Psoas muscle (tissue), 8 donors: ENCODE measurements around the gene CARD16. TPM values are rescaled to one million over a fixed set of nuclear protein-coding genes. Genes with fewer than 3 reads are reported as not detected.

Experiments used
- ATAC-seq, 4 donors: fragments of 200-7000 bp; cut with Tn5 transposase; one replicate each; pipeline ENCODE4 v1.9.1; 2020; ENCODE audit warnings: moderate library complexity in 3 of 4, mild to moderate bottlenecking in 2 of 4
- DNase-seq, 2 donors: peaks; one replicate each; pipeline ENCODE4 v3.0.0-alpha.2; 2020
- H3K27ac ChIP-seq: fragments of 200-600 bp; one replicate; pipeline ENCODE4 v1.8.0; 2022
- H3K27me3 ChIP-seq, 3 donors: fragments of 200-600 bp in 1 of 3; one replicate each; pipeline versions ENCODE4 v1.6.1 to v1.8.0; 2013 to 2022; ENCODE audit warnings: low read length in 2 of 3, mild to moderate bottlenecking in 2 of 3, moderate library complexity in 1 of 3; ENCODE audit not compliant: insufficient read depth in 3 of 3
- H3K36me3 ChIP-seq, 2 donors: fragments of 200-600 bp in 1 of 2; one replicate each; pipeline versions ENCODE4 v1.6.1 to v1.8.0; 2013 to 2022; ENCODE audit warnings: low read depth in 1 of 2, mild to moderate bottlenecking in 1 of 2, moderate library complexity in 1 of 2; ENCODE audit not compliant: insufficient read depth in 1 of 2
- H3K4me1 ChIP-seq: fragments of 200-600 bp; one replicate; pipeline ENCODE4 v1.8.0; 2022
- H3K4me3 ChIP-seq: fragments of 200-600 bp; one replicate; pipeline ENCODE4 v1.8.0; 2022; ENCODE audit warnings: mild to moderate bottlenecking
- H3K9me3 ChIP-seq: fragments of 200-600 bp; one replicate; pipeline ENCODE4 v1.8.0; 2022
- CTCF ChIP-seq: fragments of 200-600 bp; IDR thresholded peaks from one replicate; pipeline ENCODE4 v1.8.0; 2022; ENCODE audit warnings: antibody characterized with exemption
- WGBS, 3 donors: extraction: QIAGEN DNeasy Blood & Tissue Kit; methylation state at CpG; one replicate each; pipeline versions ENCODE4 v1.1.6 to v1.1.7; 2013; 5-methylcytosine and 5-hydroxymethylcytosine counted together
- intact Hi-C, 2 donors: fragments of 100-400 bp; cut with DNase I; formaldehyde crosslinking; loops; one replicate each; pipeline versions ENCODE4 v1.11.0 to v1.14.2; 2022
- polyA plus RNA-seq, 3 donors: library from polyadenylated mRNA; stranded (reverse); fragments of 200-250 nt; gene quantifications; one replicate each; pipeline ENCODE4 v1.2.3, GENCODE V29; 2013
- total RNA-seq, 4 donors: library from RNA; stranded (reverse); fragmentation: NEBNext Ultra II Directional in 2 of 4; extraction: Animal tissue kit (Norgen Biotek cat#: 25700) in 2 of 4; gene quantifications; one replicate each; pipeline versions ENCODE4 v1.2.1 to v1.2.4, GENCODE V29; 2021 to 2023
- donor health status: healthy with polysubstance abuse.
- donor health status: DM: no; HTN: no; CAD: no; lungs with moderate emphysema.
- donor health status: Bipolar disorder and iron deficiency.
- donor health status: healthy.
- donor health status: DM: yes; HTN: yes; CAD: no.
- donor health status: DM: no; HTN: no; CAD: no.
- donor health status: DM: no; HTN: no; CAD: no.
- donor health status: DM: yes; HTN: yes; CAD: no.

CARD16 gene
- total and polyA plus RNA-seq, 7 donors, result 2.5 to 6.9 (median 4.6) TPM

- WGBS, 3 donors, result 89 to 100% (median 100%) methylated on average over 1 of the region's 1 CpG
- Histone ChIP-seq H3K4me1 (no peaks in the 10 kb centered on the region), H3K27ac (no peak overlapping the region), H3K9me3 (no peaks in the 10 kb centered on the region), H3K4me3 (no peak overlapping the region), H3K27me3 (no peaks in the 10 kb centered on the region), H3K36me3 (no peaks in the 10 kb centered on the region)
- DNase-seq (no peak), ATAC-seq (no peak)
- intact Hi-C loops, result no loop called here
- no peak for TF ChIP-seq CTCF
Observed at GRCh38 chr11:105056446-105056845, 11.3 kb upstream of the CARD16 start.

- Histone ChIP-seq H3K4me3 (no peak overlapping the region), H3K27me3 (no peaks in the 10 kb centered on the region), H3K4me1 (no peaks in the 10 kb centered on the region), H3K27ac (no peak overlapping the region), H3K36me3 (no peaks in the 10 kb centered on the region), H3K9me3 (no peaks in the 10 kb centered on the region)
- TF ChIP-seq CTCF, result no peak
- ATAC-seq (no peak), DNase-seq (no peak)
- intact Hi-C loops, result no loop called here
- 49 to 96% (median 67%) methylated on average over 2 of the region's 2 CpGs for WGBS, 3 donors
Observed at GRCh38 chr11:105054723-105055493, 9.8 kb upstream of the CARD16 start.

- WGBS, 3 donors, result 72 to 74% (median 73%) methylated on average over 3 of the region's 3 CpGs
- intact Hi-C loops, result no loop called here
- no peaks in the 10 kb centered on the region for H3K36me3 ChIP-seq
- ATAC-seq, result no peak
- no peaks in the 10 kb centered on the region for H3K27me3 ChIP-seq
- H3K27ac ChIP-seq, result no peak overlapping the region
- DNase-seq, result no peak
- TF ChIP-seq CTCF, result no peak
- no peaks in the 10 kb centered on the region for H3K9me3 ChIP-seq
- H3K4me1 ChIP-seq, result no peaks in the 10 kb centered on the region
- no peak overlapping the region for H3K4me3 ChIP-seq
Observed at GRCh38 chr11:105052487-105052886, 7.4 kb upstream of the CARD16 start.

- H3K27me3 ChIP-seq, result no peaks in the 10 kb centered on the region
- DNase-seq (no peak), ATAC-seq (no peak)
- no peak for TF ChIP-seq CTCF
- no peaks in the 10 kb centered on the region for H3K4me1 ChIP-seq
- no peak overlapping the region for H3K4me3 ChIP-seq
- H3K27ac ChIP-seq, result no peak overlapping the region
- WGBS, 3 donors, result 70 to 78% (median 78%) methylated on average over 2 of the region's 2 CpGs
- no peaks in the 10 kb centered on the region for H3K9me3 ChIP-seq
- intact Hi-C loops, result no loop called here
- no peaks in the 10 kb centered on the region for H3K36me3 ChIP-seq
Observed at GRCh38 chr11:105051559-105051958, 6.4 kb upstream of the CARD16 start.

GRCh38 chr11:105049481-105049880, 4.3 kb upstream of the CARD16 start:
- H3K9me3 ChIP-seq, result no peaks in the 10 kb centered on the region
- no peak for TF ChIP-seq CTCF
- ATAC-seq, result no peak
- H3K4me1 ChIP-seq, result no peaks in the 10 kb centered on the region
- no peaks in the 10 kb centered on the region for H3K27me3 ChIP-seq
- H3K36me3 ChIP-seq, result no peaks in the 10 kb centered on the region
- 90 to 96% (median 91%) methylated on average over 1 of the region's 1 CpG for WGBS, 3 donors
- H3K4me3 ChIP-seq, result no peak overlapping the region
- H3K27ac ChIP-seq, result no peak overlapping the region
- no peak for DNase-seq
- intact Hi-C loops, result no loop called here
